Trophoblast cell (in vitro differentiated cells and primary cell): ENCODE measurements around the gene ZNF709.
A peak's percentile ranks its signal among the peaks of the same experiment; 100 is the strongest.
"Not testable (repeated sequence)": the region's sequence is repeated elsewhere in the genome, so short reads cannot be mapped to it uniquely, and the experiment has no call there.

ENCODE experiments used
- DNase-seq, 2 donors: peaks; one replicate each; pipeline ENCODE4 v3.0.0-alpha.2; 2016
- H2AFZ ChIP-seq: 2 replicates; pipeline ENCODE4 v1.6.1; 2013; ENCODE audit warnings: low read length, moderate library complexity, mild to moderate bottlenecking; ENCODE audit not compliant: insufficient read depth, poor library complexity
- H2AK5ac ChIP-seq: 2 replicates; pipeline ENCODE4 v1.6.1; 2013; ENCODE audit warnings: mild to moderate bottlenecking, low read length
- H2BK120ac ChIP-seq: 2 replicates; pipeline ENCODE4 v1.6.1; 2013; ENCODE audit warnings: low read length, mild to moderate bottlenecking, moderate library complexity; ENCODE audit not compliant: insufficient read depth, poor library complexity
- H2BK12ac ChIP-seq: 2 replicates; pipeline ENCODE4 v1.6.1; 2013; ENCODE audit warnings: mild to moderate bottlenecking, low read length, moderate library complexity
- H2BK5ac ChIP-seq: 2 replicates; pipeline ENCODE4 v1.6.1; 2013; ENCODE audit warnings: low read length, low read depth, moderate library complexity, mild to moderate bottlenecking; ENCODE audit not compliant: poor library complexity
- H3K14ac ChIP-seq: 2 replicates; pipeline ENCODE4 v1.6.1; 2013; ENCODE audit warnings: mild to moderate bottlenecking, low read length
- H3K18ac ChIP-seq: 2 replicates; pipeline ENCODE4 v1.6.1; 2013; ENCODE audit warnings: mild to moderate bottlenecking, low read length
- H3K23ac ChIP-seq: 2 replicates; pipeline ENCODE4 v1.6.1; 2013; ENCODE audit warnings: low read length
- H3K27ac ChIP-seq: 2 replicates; pipeline ENCODE4 v1.5.1; 2013; ENCODE audit warnings: low read depth, mild to moderate bottlenecking, inconsistent platforms, low read length, moderate library complexity
- H3K27me3 ChIP-seq: 2 replicates; pipeline ENCODE4 v1.6.1; 2013; ENCODE audit warnings: inconsistent platforms, mild to moderate bottlenecking, low read length, moderate library complexity; ENCODE audit not compliant: insufficient read depth
- H3K36me3 ChIP-seq, 2 experiments: 1 replicate in 1 of 2; 2 replicates in 1 of 2; pipeline ENCODE4 v1.6.1; 2013; ENCODE audit warnings: low read length in 2 of 2, mild to moderate bottlenecking in 2 of 2, moderate library complexity in 1 of 2; ENCODE audit not compliant: insufficient read depth in 2 of 2, control insufficient read depth in 1 of 2
- H3K4ac ChIP-seq: 2 replicates; pipeline ENCODE4 v1.6.1; 2013; ENCODE audit warnings: low read depth, mild to moderate bottlenecking, low read length, moderate library complexity
- H3K4me1 ChIP-seq, 2 experiments: 1 replicate in 1 of 2; 2 replicates in 1 of 2; pipeline ENCODE4 v1.6.1; 2013; ENCODE audit warnings: low read length in 2 of 2, mild to moderate bottlenecking in 2 of 2, moderate library complexity in 1 of 2; ENCODE audit not compliant: insufficient read depth in 2 of 2, control insufficient read depth in 1 of 2
- H3K4me2 ChIP-seq: 2 replicates; pipeline ENCODE4 v1.6.1; 2013; ENCODE audit warnings: inconsistent platforms, mild to moderate bottlenecking, low read length, moderate library complexity
- H3K4me3 ChIP-seq: 2 replicates; pipeline ENCODE4 v1.5.1; 2013; ENCODE audit warnings: mild to moderate bottlenecking, low read depth, low read length, inconsistent platforms
- H3K79me1 ChIP-seq: one replicate; pipeline ENCODE4 v1.6.1; 2013; ENCODE audit warnings: low read length
- H3K79me2 ChIP-seq: 2 replicates; pipeline ENCODE4 v1.6.1; 2013; ENCODE audit warnings: low read length, mild to moderate bottlenecking; ENCODE audit not compliant: control insufficient read depth, insufficient read depth, poor library complexity
- H3K9ac ChIP-seq: 2 replicates; pipeline ENCODE4 v1.6.1; 2013; ENCODE audit warnings: mild to moderate bottlenecking, low read length
- H3K9me3 ChIP-seq: 2 replicates; pipeline ENCODE4 v1.6.1; 2013; ENCODE audit warnings: low read depth, mild to moderate bottlenecking, control low read depth, inconsistent platforms, low read length; ENCODE audit not compliant: insufficient read depth
- H4K12ac ChIP-seq: 2 replicates; pipeline ENCODE4 v1.6.1; 2013; ENCODE audit warnings: low read depth, mild to moderate bottlenecking, low read length, moderate library complexity
- H4K8ac ChIP-seq: 2 replicates; pipeline ENCODE4 v1.6.1; 2013; ENCODE audit warnings: low read depth, mild to moderate bottlenecking, low read length, moderate library complexity
- H4K91ac ChIP-seq: one replicate; pipeline ENCODE4 v1.6.1; 2013; ENCODE audit warnings: low read depth, mild to moderate bottlenecking, low read length, moderate library complexity
- WGBS: extraction: QIAGEN DNeasy Blood & Tissue Kit; methylation state at CpG from one replicate; pipeline ENCODE4 v1.1.7; 2013; ENCODE audit warnings: missing lambda C conversion rate; ENCODE audit not compliant: insufficient read length, insufficient coverage; ENCODE audit errors: extremely low coverage; 5-methylcytosine and 5-hydroxymethylcytosine counted together

The ZNF709 gene

DNA sequence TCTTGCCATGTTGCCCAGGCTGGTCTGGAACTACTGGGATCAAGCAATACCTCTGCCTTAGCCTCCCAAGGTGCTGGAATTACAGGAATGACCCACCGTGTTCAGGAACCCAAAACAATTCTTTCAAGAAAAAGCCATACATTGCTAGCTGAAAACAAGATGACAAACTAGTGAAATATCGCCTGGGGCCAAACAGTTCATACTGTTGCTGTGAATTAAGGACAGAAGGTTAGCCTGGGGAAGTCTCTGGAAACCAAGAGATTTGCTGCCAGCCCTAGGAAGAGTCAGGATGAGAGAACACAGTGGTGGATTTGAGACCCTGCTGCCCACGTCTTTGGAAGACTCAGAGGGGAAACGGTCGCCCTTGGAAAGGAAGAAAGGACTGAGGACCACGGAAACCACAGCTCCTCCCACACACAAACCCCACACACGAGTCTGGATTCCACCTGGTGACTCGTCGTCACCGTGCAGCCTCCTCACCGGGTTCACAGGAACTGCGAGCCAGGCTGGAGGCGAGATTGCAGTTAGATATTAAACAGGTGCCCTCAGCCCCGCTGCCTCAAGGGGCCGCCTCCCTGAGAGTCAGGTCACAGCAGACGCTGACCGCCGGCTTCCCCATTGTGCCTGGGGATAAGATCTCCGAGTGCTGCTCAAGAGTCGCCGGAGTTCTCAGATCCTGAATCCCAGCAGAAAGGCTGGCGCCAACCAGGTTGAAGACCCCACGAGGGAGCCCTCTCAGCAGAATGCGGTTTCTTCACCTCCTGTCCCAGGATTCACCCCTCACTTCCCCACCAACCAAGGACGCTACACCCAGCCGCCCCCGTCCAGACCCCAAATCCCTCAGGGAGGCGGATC, 44.7 kb downstream of the ZNF709 start:
- H2AK5ac ChIP-seq, H3K36me3 ChIP-seq, H3K27me3 ChIP-seq, H3K23ac ChIP-seq, H3K79me2 ChIP-seq, H3K79me1 ChIP-seq, H3K9me3 ChIP-seq, H3K4me1 ChIP-seq: not testable (repeated sequence)
- H3K14ac ChIP-seq: peak overlapping the region; percentile 93
- peak overlapping the region; percentile 89 for H3K9ac ChIP-seq
- peak overlapping the region; percentile 92 for H3K4me2 ChIP-seq
- peak overlapping the region; percentile 89 for H3K4me3 ChIP-seq
- H3K27ac ChIP-seq: peak overlapping the region; percentile 94
- H3K4ac ChIP-seq: peak overlapping the region; percentile 67
- peak overlapping the region; percentile 84 for H4K12ac ChIP-seq
- H4K8ac ChIP-seq: peak overlapping the region; percentile 93
- H3K18ac ChIP-seq: peak overlapping the region; percentile 92
- peak overlapping the region; percentile 79 for H2BK120ac ChIP-seq
- WGBS: no CpG with 5 or more reads among the region's 28 CpGs
- H2BK5ac ChIP-seq: peak overlapping the region; percentile 42
- H2AFZ ChIP-seq: peak overlapping the region; percentile 69
- H4K91ac ChIP-seq: peak overlapping the region; percentile 88
- peak overlapping the region; percentile 38 for H2BK12ac ChIP-seq
- peak; percentile 90 to 98 for DNase-seq

DNA sequence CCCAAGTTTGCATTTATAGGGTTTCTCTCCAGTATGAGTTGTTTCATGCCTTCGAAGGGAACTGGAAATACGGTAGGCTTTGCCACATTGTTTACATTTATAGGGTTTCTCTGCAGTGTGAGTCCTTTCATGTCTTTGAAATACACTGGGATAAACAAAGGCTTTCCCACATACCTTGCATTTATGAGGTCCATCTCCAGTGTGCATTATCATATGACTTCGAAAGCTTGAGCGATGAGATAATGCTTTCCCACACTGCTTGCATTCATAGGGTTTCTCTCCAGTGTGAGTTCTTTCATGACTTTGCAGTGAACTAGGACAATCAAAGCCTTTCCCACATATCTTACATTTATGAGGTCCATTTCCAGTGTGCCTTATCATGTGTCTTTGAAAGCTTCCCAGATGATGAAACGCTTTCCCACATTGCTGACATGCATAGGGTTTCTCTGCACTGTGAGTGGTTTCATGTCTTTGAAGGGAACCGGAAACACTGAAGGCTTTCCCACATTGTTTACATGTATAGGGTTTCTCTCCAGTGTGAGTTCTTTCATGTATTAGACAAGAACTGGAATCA, 53.8 kb downstream of the ZNF709 start:
- H3K9me3 ChIP-seq, H3K4me1 ChIP-seq, H2AK5ac ChIP-seq, H3K79me1 ChIP-seq, H3K4me3 ChIP-seq, H2BK12ac ChIP-seq, H3K27ac ChIP-seq, H3K4me2 ChIP-seq, H3K4ac ChIP-seq, DNase-seq, H3K14ac ChIP-seq, H4K12ac ChIP-seq, H4K91ac ChIP-seq, H4K8ac ChIP-seq, H3K27me3 ChIP-seq, H3K23ac ChIP-seq, H3K18ac ChIP-seq, H2AFZ ChIP-seq, H3K9ac ChIP-seq, H3K79me2 ChIP-seq, H2BK120ac ChIP-seq, H2BK5ac ChIP-seq: not testable (repeated sequence)
- peaks cover 11 to 23% of the 10 kb centered on the region in 2 experiments for H3K36me3 ChIP-seq
- no CpG with 5 or more reads among the region's 6 CpGs for WGBS

DNA sequence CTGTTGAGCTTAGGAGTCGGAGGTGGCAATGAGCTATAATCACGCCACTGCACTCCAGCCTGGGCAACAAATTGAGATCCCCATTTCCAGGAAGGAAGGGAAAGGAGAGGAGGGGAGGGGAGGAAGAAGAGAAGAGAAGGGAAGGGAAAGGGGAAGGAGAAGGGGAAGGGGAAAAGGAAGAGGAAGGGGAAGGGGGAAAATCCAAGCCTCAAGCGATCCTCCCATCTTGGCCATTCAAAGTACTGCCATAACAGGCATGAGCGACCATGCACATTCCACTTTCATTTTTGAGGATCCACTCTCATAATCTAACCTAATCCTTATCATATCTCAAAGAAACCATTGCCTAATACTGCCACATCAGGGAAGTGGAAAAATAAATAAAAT, 58.7 kb downstream of the ZNF709 start:
- no peaks in the 10 kb centered on the region for H3K4me1 ChIP-seq
- H3K9ac ChIP-seq: no peak overlapping the region
- H4K8ac ChIP-seq: no peak overlapping the region
- H3K4me2 ChIP-seq: no peak overlapping the region
- peaks cover 19 to 21% of the 10 kb centered on the region in 2 experiments for H3K36me3 ChIP-seq
- H3K4ac ChIP-seq: no peak overlapping the region
- no peak overlapping the region for H2AFZ ChIP-seq
- H3K79me2 ChIP-seq: no peaks in the 10 kb centered on the region
- no peak overlapping the region for H2BK120ac ChIP-seq
- no peak overlapping the region for H3K14ac ChIP-seq
- no peak for DNase-seq
- H4K12ac ChIP-seq: no peak overlapping the region
- H2BK5ac ChIP-seq: no peak overlapping the region
- no peaks in the 10 kb centered on the region for H3K27me3 ChIP-seq
- H3K27ac ChIP-seq: no peak overlapping the region
- no peak overlapping the region for H3K23ac ChIP-seq
- H3K9me3 ChIP-seq: peaks cover 8% of the 10 kb centered on the region
- H3K18ac ChIP-seq: no peak overlapping the region
- no peak overlapping the region for H2BK12ac ChIP-seq
- H2AK5ac ChIP-seq: no peak overlapping the region
- no peak overlapping the region for H4K91ac ChIP-seq
- WGBS: no CpG with 5 or more reads among the region's 4 CpGs
- H3K4me3 ChIP-seq: no peak overlapping the region
- H3K79me1 ChIP-seq: no peaks in the 10 kb centered on the region

DNA sequence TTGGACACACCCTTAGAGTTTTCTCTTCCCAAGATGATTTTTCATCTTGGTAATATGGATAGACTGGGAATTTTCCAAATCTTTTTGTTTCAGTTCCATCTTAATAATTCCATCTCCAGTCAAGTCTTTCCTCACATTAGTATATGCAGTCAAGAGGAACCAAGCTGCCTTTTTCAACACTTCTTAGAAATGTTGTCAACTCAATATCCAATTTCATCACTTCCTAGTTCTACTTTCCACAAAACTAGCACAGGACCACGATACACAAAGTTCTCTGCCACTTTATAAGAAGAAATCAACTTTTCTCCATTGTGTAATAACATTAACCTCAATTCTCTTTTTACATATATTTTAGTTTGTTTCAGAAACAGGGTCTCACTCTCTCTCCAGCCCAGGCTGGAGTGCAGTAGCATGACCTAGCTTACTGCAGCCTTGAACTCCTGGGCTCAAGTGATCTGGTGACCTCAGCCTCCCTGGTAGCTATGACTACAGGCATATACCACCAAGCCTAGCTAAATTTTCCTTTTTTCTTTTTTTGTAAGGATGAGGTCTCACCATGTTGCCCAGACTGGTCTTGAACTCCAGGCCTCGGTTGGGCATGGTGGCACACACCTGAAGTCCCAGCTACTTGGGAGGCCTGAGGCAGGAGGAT, 59.3 kb downstream of the ZNF709 start:
- DNase-seq: no peak
- WGBS: no CpG with 5 or more reads among the region's 2 CpGs
- no peak overlapping the region for H2BK12ac ChIP-seq
- peaks cover 10% of the 10 kb centered on the region for H3K9me3 ChIP-seq
- no peak overlapping the region for H3K4ac ChIP-seq
- no peak overlapping the region for H2BK5ac ChIP-seq
- no peak overlapping the region for H3K23ac ChIP-seq
- no peak overlapping the region for H2AFZ ChIP-seq
- H4K8ac ChIP-seq: no peak overlapping the region
- H3K4me3 ChIP-seq: no peak overlapping the region
- H2BK120ac ChIP-seq: no peak overlapping the region
- peaks cover 16 to 23% of the 10 kb centered on the region in 2 experiments for H3K36me3 ChIP-seq
- no peak overlapping the region for H2AK5ac ChIP-seq
- no peak overlapping the region for H3K14ac ChIP-seq
- H3K79me1 ChIP-seq: no peaks in the 10 kb centered on the region
- H3K27me3 ChIP-seq: no peaks in the 10 kb centered on the region
- H3K79me2 ChIP-seq: no peaks in the 10 kb centered on the region
- H3K18ac ChIP-seq: no peak overlapping the region
- no peaks in the 10 kb centered on the region for H3K4me1 ChIP-seq
- H4K12ac ChIP-seq: no peak overlapping the region
- H3K4me2 ChIP-seq: no peak overlapping the region
- no peak overlapping the region for H3K9ac ChIP-seq
- no peak overlapping the region for H4K91ac ChIP-seq
- no peak overlapping the region for H3K27ac ChIP-seq
